Stimulated activated CD4-positive, alpha-beta T cell treated with anti-CD3 and anti-CD28 coated beads, TNF-alpha, amount 100 ng/mL, for 24 hours (primary cell): ENCODE results near the gene PRKAG3.
"Not testable (repeated sequence)": the region's sequence is repeated elsewhere in the genome, so short reads cannot be mapped to it uniquely, and the experiment has no call there.

Experiments
- DNase-seq, 3 experiments: peaks; one replicate each; pipeline ENCODE4 v3.0.0-alpha.2; 2020; ENCODE audit warnings: low read depth in 3 of 3

The PRKAG3 gene

DNA sequence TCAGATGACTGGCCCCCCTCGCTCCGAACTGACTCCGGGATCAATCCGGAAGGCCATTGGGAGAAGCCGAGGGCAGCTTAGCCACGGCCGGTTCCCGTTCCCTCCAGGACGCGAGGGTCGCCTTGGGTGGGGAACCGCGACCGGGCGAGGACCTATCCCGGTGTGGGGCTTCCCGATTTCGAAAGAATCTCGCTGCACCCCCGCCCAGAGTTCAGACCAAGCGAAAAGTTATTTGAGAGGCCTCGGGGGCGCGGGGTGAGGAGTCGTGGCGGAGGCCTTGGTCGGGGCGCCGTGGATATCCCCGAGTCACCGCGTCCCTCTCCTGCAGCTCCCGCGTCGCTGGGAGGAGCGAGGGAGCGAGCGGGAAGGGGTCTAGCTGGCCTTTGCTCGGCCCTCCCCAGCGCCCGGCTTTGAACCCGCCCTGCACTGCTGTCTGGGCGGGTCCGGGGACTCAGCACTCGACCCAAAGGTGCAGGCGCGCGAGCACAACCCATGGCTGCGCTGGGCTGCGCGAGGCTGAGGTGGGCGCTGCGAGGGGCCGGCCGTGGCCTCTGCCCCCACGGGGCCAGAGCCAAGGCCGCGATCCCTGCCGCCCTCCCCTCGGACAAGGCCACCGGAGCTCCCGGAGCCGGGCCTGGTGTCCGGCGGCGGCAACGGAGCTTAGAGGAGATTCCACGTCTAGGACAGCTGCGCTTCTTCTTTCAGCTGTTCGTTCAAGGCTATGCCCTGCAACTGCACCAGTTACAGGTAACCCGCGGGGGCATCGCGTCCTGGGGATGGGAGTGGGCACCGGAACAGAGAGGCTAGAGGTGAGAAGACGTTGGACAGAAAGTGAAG lies 49.7 kb downstream of the PRKAG3 start, which contains the start of gene CYP27A1:
Gene CYP27A1, plus strand, starts transcription at position 457 of the 837 bp plus-strand sequence. Its CDS starts 36 bp downstream, at position 493.
- no peak for DNase-seq

DNA sequence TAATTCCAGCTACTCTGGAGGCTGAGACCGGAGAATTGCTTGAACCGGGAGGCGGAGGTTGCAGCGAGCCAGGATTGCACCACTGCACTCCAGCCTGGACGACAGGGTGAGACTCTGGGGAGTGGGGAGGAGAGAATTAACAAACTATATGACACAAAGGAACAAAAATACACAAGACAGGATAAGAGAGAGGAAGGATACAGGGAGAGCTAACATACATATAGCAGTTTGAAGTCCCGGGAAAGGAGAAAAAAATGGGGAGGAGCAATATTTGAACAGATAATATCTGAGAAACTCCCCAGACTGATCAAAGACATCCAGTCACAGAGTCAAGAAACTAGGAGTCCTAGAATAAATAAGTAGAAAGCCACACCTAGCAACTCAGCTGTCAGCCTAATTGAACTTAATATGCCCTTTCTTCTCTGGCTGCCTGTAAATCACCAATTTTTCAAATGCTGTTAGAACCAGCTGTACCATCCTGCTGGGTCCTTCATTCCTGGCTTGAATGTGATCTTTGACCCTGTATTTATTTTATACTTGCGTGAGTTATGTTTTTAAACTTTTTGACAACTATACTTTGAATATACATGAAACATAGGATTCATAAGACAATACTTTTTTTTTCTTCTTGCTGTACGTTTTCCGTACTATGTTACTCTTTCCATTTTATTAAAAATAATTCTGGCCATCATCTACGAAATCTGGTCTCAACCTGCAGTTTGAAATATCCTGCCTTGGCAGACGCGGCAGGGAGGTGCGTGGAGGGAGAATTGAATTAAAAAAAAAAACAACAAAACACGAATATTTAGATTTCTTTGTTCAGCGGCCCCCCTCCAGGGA lies 50.5 kb downstream of the PRKAG3 start:
- DNase-seq = no peak

DNA sequence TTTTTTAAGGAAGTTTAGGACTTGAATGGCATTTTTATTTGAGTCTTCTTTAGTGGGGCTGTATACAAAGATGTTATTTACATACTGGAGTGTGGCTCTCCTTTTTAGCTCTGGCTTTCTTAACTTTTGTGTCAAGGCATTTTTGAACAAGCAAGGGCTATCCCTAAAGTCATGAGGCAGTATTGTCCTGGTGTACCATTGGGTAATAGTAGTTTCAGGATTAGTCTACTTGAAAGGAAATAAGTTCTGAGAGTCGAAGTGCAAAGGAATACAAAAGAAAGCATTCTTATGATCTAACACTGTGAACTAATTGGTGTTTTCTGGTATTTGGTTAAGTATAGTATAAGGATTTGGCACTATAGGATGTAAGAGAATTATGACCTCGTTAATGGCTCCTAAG lies 51.6 kb downstream of the PRKAG3 start:
- no peak for DNase-seq

DNA sequence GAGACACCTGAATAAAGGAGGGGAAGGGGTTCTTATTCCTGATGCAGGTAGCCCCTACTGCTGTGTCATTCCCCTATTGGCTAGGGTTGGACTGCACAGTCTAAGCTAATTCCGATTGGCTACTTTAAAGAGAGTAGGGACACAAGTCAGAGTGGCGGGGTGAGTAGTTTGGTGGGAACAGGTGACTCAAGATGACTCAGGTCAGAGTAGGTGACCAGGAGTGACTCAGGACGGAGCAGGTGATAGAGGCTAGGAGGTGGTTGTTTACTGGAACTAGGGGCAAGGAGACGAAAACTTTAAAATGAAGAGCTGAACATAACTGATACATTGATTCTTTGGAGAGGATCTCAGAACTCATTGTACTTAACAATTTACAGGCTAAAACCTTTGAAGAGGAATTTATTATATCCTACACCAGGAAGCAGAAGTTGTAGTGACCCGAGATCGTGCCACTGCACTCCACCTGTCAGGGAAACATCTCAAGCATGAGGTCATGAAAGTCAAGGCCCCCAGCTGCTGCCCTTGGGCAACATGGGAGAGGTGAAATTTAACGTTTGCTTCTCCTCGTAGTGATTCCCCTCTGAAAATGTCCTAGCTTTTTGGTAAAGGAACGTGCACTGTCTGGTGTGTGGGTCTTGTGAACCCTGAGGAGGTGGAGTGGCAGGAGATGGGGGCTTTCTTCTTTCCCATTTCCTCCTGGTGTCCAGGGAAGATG lies 54.2 kb downstream of the PRKAG3 start:
- DNase-seq = no peak

DNA sequence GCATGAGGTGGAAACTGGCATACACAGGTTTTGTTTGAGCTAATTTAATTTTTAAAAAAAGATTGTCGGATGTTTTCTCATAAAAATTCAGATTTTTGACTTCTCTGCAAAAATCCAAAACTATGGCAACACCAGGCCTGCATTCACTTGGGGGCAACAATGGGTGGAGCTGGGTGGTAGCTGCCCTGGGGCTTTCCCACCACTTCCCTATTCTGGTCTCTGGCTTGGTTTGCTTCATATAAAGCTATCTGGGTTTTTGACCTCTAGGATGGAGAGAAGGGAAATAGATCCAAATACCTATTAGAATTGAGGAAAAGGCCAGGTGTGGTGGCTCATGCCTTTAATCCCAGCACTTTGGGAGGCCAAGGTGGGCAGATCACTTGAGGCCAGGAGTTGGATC lies 55.1 kb downstream of the PRKAG3 start:
- no peak for DNase-seq

DNA sequence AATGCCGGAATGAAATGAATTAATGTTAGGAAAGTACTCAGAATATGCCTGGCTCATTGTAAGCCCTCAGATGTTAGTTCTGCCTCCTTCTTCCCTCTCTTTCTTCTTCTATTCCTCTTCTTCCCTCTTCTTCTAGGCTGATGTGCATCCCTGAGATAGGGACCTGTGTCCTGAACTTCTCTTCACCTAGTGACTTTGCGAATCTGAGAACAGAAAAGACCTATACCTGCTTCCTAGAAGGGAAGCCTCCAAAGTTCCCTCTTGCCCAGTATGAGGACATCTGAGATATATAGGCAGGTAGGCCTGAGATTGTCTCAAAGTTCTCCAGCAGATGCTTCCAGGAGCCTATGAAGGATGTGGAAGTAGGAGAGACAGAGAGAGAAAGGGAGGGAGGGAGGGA lies 57.7 kb downstream of the PRKAG3 start:
- no peak for DNase-seq

DNA sequence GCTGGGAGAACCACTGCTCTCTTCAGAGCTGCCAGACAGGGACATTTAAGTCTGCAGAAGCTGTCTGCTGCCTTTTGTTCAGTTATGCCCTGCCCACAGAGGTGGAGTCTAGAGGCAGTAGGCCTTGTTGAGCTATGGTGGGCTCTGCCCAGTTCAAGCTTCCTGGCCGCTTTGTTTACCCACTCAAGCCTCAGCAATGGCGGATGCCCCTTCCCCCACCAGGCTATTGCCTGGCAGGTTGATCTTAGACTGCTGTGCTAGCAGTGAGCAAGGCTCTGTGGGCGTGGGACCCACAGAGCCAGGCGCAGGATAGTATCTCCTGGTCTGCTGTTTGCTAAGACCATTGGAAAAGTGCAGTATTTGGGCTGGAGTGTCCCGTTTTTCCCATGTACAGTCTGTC lies 58.8 kb downstream of the PRKAG3 start:
- DNase-seq = not testable (repeated sequence)
